ENCODE measurements around the gene TBC1D22B.

TBC1D22B gene

GRCh38 chr6:37239950-37240713 is 17.4 kb upstream of the TBC1D22B start:
- DNase-seq: no peak

- no peak for DNase-seq
Measured at GRCh38 chr6:37241131-37241530, 16.4 kb upstream of the TBC1D22B start.

- no peak for DNase-seq
Measured at GRCh38 chr6:37241775-37242428, 15.7 kb upstream of the TBC1D22B start.

GRCh38 chr6:37242429-37243052 is 15.0 kb upstream of the TBC1D22B start:
- no peak for DNase-seq

- no peak for DNase-seq
Measured at GRCh38 chr6:37243131-37243815, 14.3 kb upstream of the TBC1D22B start.

- DNase-seq: no peak
Measured at GRCh38 chr6:37243816-37244370, 13.7 kb upstream of the TBC1D22B start.

- DNase-seq: peak; percentile 34
Measured at GRCh38 chr6:37244430-37245310, 12.9 kb upstream of the TBC1D22B start.

GRCh38 chr6:37251211-37251780 is 6.3 kb upstream of the TBC1D22B start:
- no peak for DNase-seq

GRCh38 chr6:37253486-37254007 is 4.0 kb upstream of the TBC1D22B start:
- no peak for DNase-seq

- DNase-seq: no peak
Measured at GRCh38 chr6:37254881-37255280, 2.7 kb upstream of the TBC1D22B start.

- no peak for DNase-seq
Measured at GRCh38 chr6:37256692-37257319, 766 bp upstream of the TBC1D22B start.

- no peak for DNase-seq
Measured at GRCh38 chr6:37257320-37257633, 295 bp upstream of the TBC1D22B start.

GRCh38 chr6:37258405-37259105 is 983 bp downstream of the TBC1D22B start:
- DNase-seq: no peak

GRCh38 chr6:37259191-37259590 is 1.6 kb downstream of the TBC1D22B start:
- DNase-seq: no peak

- no peak for DNase-seq
Measured at GRCh38 chr6:37260040-37260439, 2.5 kb downstream of the TBC1D22B start.

- no peak for DNase-seq
Measured at GRCh38 chr6:37260444-37260843, 2.9 kb downstream of the TBC1D22B start.

GRCh38 chr6:37261198-37261597 is 3.6 kb downstream of the TBC1D22B start:
- DNase-seq: no peak

GRCh38 chr6:37262446-37263026 is 5.0 kb downstream of the TBC1D22B start:
- no peak for DNase-seq

- DNase-seq: no peak
Measured at GRCh38 chr6:37265001-37265400, 7.4 kb downstream of the TBC1D22B start.

- no peak for DNase-seq
Measured at GRCh38 chr6:37265860-37266259, 8.3 kb downstream of the TBC1D22B start.

Measured in NCI-H2081 treated with DMSO at 0.1 percent for 48 hours (cell line).